M059J (cell line): Measurements from ENCODE around the gene IRF2BP1. TPM values are rescaled to one million over a fixed set of nuclear protein-coding genes. Genes with fewer than 3 reads are reported as not detected.
"Not testable (repeated sequence)": the region's sequence is repeated elsewhere in the genome, so short reads cannot be mapped to it uniquely, and the experiment has no call there.

Experiments used
- DNase-seq: peaks from one replicate; pipeline ENCODE4 v3.0.0-alpha.2; 2012; ENCODE audit warnings: low read depth
- total RNA-seq: library from RNA; depleted of rRNA; stranded (reverse); fragments of >200 nt; shearing (Covaris generic); gene quantifications from 2 replicates; pipeline ENCODE4 v1.2.3, GENCODE V29; 2014

Gene IRF2BP1
- total RNA-seq, 1 experiment from 2014 or later: 29.4 TPM

DNA sequence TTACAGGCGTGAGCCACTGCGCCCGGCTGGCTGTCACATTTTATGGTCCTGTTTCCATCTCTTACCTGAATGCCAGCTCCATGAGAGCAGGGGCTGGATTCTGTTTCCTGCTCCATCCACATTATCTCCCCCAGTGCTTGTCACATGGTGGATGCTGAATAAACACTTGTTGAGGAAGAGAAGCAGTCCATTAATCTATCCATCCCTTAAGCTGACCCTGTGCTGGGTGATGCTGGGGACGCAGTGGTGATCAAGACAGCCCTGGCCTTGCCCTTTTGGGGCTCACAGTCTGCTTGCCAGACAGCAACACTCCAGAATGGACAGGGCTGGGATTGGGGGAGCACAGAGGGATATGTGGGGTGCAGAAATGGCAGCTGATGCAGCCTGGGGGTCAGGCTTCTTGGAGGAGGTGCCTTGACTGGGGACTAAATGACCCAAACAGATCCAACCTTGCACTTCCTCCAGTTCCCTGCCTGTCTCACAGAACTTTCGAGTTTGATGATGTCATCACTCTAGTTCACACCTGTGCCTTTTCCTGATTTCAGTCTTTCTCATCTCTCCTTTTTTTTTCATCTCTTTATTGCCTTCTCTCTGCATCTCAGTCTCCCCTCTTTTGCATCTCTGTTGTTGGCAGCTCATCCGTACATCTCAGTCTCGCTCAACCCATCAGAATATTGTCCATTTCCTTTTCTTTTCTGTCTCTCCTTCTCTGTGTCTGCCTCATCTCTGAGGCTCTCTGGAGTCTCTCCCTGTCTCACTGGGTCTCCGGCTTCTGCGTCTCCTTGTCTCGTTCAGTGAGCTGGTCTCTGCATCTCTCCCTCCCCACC is 4.6 kb downstream of the IRF2BP1 start:
- no peak for DNase-seq

DNA sequence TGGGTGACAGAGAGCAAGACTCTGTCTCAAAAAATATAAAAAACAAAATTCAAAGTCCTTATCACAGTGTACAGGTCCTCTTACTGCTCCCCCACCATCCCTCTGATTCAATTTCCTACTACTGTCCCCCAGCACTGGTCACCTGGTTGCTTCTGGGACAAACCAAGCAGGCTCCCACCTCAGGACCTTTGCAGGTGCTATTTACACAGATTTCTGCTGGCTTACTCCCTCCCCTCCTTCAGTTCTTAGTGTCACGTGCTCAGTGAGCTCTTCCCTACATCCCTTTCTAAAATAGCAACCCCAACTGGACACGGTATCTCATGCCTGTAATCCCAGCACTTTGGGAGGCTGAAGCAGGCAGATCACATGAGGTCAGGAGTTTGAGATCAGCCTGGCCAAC is 6.0 kb downstream of the IRF2BP1 start:
- no peak for DNase-seq

DNA sequence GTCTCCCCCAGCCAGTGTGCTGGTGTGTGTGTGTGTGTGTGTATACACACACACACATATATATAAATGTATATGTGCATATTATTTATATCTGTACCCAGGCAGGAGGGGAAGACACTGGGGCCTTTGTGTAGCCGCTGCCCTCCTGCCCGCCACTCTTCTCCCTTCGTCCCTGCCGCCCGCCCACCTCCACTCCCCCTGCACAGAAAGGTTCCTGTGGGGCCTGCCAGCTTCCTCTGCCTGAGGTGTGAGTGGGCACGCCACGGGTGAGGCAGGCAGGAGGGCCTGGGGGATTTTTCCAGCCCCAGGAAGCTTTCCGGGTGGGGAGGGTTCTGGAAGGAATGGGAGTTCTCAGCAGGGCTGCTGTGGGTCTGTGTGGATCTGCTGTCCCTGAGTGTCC is 6.9 kb downstream of the IRF2BP1 start:
- DNase-seq: no peak

DNA sequence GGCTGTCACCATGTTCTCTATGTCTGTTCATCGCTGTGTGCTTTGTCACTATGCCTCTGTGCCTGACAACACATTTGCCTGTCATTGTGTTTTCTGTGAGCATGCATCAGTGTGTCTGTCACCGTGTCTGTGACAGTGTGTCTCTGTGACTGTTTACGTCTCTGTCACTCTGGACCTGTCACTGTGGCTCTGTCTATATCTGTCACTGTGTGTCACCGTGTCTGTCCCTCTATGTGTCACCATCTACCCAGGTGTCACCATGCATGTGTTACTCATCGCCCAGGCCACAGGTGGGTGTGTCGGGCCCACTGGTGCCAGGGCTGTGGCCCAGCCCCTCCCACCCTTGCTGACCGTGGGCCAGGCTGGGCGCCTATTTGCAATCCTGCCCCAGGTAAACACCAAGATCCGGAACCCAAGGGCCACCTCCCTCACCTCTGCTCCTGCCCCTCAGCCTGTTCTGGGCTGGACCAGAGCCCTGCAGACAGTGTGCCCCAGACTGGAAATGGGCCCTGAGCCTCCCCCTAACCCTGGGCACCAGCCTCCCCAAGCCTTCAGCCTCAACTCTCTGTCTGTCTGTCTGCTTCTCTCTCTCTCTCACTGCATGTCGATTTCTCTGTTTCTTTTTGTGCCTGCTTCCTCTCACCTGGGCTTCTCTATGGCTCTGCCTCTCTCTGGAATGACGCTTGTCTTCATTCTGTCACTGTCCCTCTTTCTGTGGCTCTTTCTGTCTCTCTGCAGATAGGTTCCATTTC is 7.7 kb downstream of the IRF2BP1 start:
- DNase-seq: no peak

DNA sequence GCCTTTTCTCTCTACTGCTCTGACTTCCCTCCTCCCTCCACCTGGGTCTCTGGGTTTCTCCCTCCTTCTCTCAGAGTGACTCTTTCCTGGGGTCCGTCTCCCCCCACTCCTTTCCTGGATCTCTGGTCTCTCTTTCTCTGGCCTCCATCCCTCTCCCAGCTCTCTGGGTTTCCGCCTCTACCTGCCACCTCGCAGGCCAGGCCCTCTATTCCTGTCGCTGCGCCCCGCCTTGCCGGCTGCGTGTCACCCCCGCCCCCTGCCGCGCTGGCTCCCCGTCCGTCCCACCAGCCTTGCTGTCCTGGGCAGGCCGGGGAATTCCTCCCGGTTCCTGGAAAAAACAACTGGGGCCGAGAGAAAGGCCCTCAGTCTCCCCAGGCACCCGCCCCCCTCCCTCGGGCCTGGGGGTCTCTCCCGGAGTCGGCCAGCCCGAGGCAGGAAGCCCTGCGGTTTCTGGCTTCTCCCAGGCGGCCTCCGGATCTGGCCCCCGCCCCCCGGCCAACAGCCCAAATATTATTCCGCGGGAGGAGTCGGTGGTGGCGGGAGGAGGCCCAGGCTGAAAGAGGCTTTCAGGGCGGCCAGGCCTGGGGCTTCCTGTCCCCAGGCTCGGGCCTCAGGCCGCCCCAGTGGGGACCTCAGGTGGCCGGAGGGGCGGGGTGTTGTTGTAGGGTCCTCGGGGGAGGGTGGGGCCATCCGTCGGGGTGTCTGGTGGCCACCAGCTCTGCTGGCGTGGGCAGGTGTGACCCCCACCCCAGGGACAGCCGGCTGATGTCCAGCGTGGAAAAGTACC is 9.3 kb downstream of the IRF2BP1 start:
- DNase-seq: no peak

DNA sequence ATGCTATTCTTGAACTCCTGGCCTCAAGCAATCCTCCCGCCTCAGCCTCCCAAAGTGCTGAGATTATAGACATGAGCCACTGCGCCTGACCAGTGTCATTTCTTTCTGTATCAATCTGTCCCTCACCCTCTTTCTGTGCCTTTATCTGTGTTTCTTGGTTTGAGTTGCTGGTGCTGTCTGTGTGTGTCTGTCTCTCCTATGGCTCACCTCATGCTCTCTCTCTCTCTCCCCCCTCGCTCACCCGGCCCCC is 9.9 kb downstream of the IRF2BP1 start:
- DNase-seq: no peak

DNA sequence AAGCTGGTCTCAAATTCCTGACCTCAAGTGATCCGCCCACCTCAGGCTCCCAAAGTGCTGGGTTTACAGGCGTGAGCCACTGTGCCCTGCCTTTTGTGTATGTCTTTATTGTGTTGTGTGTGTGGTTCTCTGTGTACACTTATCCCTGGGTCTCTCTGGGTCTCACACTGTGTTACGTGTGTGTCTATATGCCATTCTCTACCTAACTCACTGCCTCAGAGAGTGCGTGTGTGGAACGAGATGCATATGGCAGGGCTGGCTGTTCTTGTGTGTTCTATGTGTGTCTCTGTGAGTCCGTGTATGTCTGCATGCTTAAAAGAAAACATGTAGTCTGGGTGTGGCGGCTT is 11.3 kb downstream of the IRF2BP1 start:
- DNase-seq: no peak

DNA sequence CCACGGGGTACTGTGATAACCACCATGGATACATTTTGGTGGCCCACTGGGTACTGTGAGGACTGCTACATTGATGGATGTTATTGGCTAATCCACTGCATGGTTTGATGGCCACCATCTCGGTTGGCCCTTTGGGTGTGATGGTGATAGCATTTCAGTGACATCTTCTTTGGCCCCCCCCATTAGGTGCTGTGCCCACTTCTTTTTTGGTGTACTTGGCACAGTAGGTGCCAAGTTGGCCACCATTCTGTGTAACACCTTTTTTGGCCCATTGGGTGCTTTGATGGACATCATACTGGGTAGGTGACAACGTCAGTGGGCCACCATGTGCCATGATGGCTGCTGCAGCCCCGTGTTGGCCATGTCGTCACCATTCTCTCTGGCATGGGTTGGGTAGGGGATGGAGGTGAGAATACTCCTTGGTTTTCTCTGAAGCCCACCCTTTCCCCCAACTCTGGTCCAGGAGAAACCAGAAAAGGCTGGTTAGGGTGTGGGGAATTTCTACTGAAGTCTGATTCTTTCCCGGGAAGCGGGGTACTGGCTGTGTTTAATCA is 12.6 kb downstream of the IRF2BP1 start:
- DNase-seq: no peak

DNA sequence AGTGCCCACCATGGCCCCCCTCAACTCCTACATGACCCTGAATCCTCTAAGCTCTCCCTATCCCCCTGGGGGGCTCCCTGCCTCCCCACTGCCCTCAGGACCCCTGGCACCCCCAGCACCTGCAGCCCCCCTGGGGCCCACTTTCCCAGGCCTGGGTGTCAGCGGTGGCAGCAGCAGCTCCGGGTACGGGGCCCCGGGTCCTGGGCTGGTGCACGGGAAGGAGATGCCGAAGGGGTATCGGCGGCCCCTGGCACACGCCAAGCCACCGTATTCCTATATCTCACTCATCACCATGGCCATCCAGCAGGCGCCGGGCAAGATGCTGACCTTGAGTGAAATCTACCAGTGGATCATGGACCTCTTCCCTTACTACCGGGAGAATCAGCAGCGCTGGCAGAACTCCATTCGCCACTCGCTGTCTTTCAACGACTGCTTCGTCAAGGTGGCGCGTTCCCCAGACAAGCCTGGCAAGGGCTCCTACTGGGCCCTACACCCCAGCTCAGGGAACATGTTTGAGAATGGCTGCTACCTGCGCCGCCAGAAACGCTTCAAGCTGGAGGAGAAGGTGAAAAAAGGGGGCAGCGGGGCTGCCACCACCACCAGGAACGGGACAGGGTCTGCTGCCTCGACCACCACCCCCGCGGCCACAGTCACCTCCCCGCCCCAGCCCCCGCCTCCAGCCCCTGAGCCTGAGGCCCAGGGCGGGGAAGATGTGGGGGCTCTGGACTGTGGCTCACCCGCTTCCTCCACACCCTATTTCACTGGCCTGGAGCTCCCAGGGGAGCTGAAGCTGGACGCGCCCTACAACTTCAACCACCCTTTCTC is 13.6 kb downstream of the IRF2BP1 start:
- DNase-seq: no peak

DNA sequence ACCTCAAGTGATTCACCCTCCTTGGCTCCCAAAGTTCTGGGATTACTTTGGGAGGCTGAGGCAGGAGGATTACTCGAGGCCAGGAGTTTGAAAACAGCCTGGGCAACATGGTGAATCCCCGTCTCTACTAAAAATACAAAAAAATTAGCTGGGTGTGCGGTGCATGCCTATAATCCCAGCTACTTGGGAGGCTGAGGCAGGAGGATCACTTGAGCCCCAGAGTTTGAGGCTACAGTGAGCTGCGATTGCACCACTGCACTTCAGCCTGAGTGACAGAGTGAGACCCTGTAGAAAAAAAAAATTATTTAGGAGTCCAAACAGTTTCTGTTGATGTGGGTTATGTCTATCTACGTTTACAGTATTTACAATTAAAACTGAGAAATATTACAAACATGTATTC is 15.1 kb downstream of the IRF2BP1 start:
- DNase-seq: no peak

DNA sequence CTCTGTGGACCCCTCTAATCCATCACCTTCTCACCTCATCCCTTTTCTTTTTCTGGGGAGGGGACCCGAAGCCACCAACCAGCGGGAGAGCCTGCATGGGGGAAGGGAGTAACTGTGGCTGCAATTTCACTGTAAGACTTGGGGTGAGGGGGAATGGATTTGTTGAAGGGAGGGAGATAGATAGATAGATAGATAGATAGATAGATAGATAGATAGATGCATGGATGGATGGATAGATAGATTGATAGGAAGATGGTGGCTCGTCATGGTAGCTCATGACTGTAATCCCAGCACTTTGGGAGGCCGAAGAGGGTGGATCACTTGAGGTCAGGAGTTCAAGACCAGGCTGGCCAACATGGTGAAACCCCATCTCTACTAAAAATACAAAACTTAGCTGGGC is 18.7 kb downstream of the IRF2BP1 start:
- not testable (repeated sequence) for DNase-seq

DNA sequence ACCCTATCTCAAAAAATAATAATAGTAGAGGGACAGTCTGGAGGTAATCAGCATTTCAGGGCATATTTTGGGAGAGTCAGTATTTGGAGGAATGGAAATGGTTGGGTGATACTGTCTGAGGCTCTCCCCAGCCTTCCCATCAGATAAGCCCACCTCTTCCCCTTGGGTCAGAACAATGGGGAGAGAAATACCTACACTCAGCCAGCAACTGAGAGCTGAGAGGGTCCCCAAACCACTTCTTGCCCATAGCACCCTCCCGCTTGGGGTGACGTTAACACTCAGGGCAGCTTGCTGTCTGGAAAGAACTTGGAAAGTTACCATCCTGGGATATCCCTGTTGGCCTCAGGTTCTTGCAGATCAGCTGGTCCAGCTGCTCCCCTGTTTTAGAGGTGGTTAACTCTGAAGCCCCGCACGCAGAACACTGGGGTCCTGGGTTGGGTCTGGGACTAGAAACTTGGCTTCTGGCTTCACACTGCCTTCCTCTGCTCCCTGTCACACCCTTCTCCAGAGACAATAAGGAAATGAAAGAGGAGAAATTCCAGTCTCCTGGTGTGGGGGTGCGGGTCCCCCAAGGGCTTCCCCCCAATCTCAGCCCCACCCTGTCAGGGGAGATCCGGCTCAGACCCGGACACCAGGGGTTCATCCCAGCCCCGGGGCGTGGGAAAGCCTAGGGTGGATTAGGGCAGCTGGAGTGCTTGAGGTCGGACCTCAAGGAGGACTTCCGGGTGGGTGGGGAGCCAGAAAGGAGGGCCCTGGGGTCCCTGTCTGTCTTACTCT is 19.4 kb downstream of the IRF2BP1 start:
- no peak for DNase-seq

DNA sequence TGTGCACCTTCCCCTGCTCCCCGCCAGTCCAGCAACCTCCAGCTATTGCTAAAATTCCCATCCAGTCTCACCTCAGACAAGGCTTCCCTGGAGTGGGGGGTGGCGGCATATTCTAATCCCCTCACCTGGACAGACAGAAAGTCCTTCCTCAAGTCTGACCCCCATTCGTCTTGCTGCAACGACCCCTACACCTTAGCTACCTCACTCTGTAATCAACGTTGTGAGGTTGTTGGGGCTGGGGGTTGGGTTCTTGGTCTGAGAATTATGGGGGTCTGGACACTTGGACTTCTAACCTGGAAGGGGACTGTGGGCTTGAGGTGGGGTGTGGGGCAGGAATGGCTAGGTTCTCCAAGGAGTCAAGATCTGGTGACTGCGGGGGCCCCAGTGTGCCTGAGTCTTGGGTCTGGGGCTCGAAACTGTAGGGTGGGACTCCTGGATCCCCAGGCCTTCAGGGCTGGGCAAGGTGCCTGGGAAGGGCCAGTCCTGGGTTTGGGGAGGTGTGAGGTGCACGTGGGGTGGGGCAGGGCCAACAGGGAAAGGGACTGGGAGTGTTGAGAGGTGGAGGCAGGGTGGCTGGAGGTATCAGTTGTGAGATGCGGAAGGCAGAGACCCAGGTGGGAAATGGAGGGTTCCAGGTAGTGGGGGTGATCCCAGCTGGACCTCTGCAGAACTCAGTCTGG is 20.5 kb downstream of the IRF2BP1 start:
- DNase-seq: no peak

DNA sequence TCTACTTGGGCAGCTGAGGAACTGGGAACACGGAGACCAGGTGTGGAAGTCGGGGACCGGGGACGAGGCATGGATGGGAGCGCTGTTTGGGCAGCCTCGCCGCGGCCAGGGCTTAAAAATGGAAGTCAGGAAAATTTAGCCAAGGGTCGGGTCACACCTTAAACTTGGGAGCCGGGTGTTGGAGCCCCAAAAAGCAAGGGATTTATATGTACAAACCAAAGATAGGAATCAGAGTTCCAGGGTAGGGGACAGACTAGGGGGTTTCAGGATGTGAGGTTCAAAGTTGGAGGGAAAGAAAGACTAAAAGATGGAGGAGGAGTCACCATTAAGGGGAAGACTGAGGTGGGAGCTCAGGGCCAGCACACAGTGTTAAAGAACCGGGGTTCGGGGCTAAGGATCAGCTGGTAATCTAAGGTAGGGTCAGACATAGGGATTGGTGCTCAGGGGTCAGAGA is 21.3 kb downstream of the IRF2BP1 start:
- no peak for DNase-seq

DNA sequence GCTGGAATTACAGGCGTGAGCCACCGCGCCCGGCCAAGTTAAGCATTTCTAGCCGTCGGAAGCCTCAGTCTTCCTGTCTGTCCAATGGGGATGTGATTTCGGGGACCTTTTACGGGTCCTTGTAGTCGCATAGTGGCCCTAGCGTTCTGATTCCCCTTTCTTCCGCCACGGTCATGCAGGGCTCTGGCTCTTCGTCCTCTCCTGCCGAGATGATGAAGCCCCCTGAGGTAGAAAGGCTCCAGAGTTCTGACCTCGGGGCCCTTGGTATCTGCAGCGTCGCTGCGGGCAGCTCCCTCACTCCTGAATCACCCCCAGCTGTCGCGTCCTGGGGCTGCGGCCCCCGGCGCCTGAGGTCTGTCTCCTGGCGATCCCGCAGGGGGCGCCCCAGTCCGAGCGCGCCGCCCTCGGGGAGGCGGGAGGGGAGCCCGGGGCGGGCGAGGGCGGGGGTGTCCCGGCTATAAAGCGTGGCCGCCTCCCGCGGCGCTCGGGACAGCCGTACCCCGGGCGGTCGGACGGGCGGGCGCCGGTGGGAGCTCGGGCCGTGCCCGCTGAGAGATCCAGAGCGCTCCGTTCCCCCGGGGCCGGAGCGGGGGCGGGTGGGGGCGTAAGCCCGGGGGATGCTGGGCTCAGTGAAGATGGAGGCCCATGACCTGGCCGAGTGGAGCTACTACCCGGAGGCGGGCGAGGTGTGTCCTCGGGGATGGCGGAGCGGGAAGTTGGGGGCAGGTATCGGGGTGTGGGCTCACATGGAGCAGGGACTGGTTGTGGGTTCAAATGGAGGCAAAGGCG is 21.9 kb downstream of the IRF2BP1 start, which contains the start of gene FOXA3:
FOXA3 (plus strand) TSS at position 487 of the 789 bp plus-strand sequence; CDS start at position 618, 131 bp downstream.
- peak; percentile 53 for DNase-seq

DNA sequence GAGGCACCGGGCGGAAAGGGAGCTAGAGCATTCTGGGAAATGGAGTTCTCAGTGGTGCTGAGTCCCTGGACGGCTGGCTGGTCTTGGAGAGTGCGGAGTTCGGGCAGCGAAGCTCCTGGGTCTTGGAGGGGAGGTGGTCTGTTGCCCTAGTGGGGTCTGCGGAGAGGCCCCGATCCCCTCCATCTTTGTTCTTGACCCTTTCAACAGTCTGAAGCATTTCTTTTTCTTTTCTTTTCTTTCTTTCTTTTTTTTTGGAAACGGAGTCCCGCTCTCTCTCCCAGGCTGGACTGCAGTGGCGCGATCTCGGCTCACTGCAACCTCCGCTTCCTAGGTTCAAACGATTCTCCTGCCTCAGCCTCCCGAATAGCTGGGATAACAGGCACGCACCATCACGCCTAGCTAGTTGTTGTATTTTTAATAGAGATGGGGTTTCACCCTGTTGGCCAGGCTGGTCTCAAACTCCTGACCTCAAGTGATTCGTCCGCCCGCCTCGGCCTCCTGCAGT is 22.6 kb downstream of the IRF2BP1 start:
- DNase-seq: no peak

DNA sequence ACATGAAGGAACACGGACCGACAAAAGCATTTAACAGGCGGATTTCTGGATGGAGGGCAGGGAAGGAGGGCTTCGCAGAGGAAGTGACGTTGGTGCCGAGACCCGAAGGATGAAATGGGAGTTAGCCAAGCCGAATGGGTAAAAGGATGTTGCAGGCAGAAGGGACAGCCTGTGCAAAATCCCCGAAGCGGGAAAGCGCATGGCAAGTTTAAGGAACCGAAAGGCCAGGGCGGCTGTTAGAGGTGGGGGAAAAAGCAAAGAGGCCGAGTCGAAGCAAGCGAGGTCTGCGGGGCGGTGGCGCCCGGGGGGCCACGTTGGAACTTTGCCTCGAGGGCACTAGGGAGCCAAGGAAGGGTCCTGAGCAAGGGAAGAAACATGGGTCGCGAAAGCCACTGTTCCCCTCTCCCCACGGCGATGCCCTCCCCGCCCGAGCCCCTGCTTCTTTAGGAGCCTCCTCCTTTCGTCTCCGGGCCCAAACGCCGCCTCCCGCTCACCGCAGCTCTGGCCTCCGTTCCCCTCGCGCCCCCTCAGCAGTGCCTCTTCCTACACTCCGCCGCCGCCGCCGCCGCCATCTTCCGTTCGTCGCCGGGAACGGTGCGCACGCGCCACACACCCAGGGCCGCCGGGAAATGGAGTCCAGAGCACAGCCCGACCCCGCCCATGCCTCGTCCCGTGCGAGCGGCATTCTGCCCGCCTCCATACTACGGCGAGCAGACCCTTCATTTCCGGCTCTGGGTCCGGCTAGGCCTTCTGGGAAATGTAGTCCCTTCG is 23.2 kb downstream of the IRF2BP1 start, which contains the start of gene SYMPK:
SYMPK (minus strand) TSS at position 584 of the 771 bp plus-strand sequence. CDS start 8,652 bp downstream, outside the sequence.
- peak; percentile 99 for DNase-seq

DNA sequence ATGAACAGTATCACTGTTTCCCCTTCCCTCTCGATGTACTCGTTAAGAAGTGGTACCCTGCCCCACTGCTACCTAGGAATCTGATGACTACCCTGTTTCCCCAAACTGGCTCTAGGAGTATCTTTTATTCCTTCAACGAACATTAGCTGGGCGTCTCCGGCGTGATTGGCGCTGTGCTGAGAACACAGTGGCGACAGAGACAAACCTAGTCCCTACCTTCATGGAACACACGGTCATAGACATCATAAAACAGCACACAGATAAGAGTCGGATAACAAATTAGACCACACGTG is 23.7 kb downstream of the IRF2BP1 start:
- DNase-seq: no peak
